Mesothelial cell of epicardium (in vitro differentiated cells): ENCODE measurements around the gene IL12RB2. TPM values are rescaled to one million over a fixed set of nuclear protein-coding genes. Genes with fewer than 3 reads are reported as not detected.

Experiments
- DNase-seq, 2 experiments: peaks; one replicate each; pipeline ENCODE4 v3.0.0; 2021; ENCODE audit warnings: low spot score in 2 of 2; ENCODE audit not compliant: unreplicated experiment in 2 of 2
- H3K27ac Mint-ChIP-seq: 2 replicates; pipeline ENCODE4 v1.8.0; 2021; ENCODE audit warnings: mixed read lengths
- H3K27me3 Mint-ChIP-seq: 2 replicates; pipeline ENCODE4 v1.8.0; 2021; ENCODE audit warnings: low read depth, mixed read lengths
- H3K36me3 Mint-ChIP-seq: 2 replicates; pipeline ENCODE4 v1.8.0; 2021; ENCODE audit warnings: mixed read lengths
- H3K4me1 Mint-ChIP-seq: 2 replicates; pipeline ENCODE4 v1.8.0; 2021; ENCODE audit warnings: mixed read lengths
- H3K4me3 Mint-ChIP-seq: 2 replicates; pipeline ENCODE4 v1.8.0; 2021; ENCODE audit warnings: mild to moderate bottlenecking, moderate library complexity, mixed read lengths
- H3K9me3 Mint-ChIP-seq: 2 replicates; pipeline ENCODE4 v1.8.0; 2021; ENCODE audit warnings: mixed read lengths
- CTCF ChIP-seq: fragments of 200-600 bp; sonication (generic); IDR thresholded peaks from one replicate; pipeline ENCODE4 v1.5.0; 2021; ENCODE audit warnings: antibody characterized with exemption; ENCODE audit not compliant: unreplicated experiment
- total RNA-seq: library from RNA; stranded (reverse); gene quantifications from 3 replicates; pipeline ENCODE4 v1.2.1, GENCODE V29; 2021

Gene IL12RB2
- total RNA-seq, 1 donor from 2014 or later: 0.34 TPM

GRCh38 chr1:67299296-67299695 is 8.4 kb upstream of the IL12RB2 start:
- Mint-ChIP-seq H3K27me3 (peaks cover 18% of the 10 kb centered on the region), H3K4me3 (no peak overlapping the region), H3K36me3 (no peaks in the 10 kb centered on the region), H3K9me3 (no peaks in the 10 kb centered on the region), H3K4me1 (peaks cover 10% of the 10 kb centered on the region), H3K27ac (no peak overlapping the region)
- TF ChIP-seq CTCF: no peak
- no peak for DNase-seq

GRCh38 chr1:67300561-67300960 is 7.1 kb upstream of the IL12RB2 start:
- no peak for TF ChIP-seq CTCF
- Mint-ChIP-seq H3K36me3 (no peaks in the 10 kb centered on the region), H3K27me3 (peaks cover 25% of the 10 kb centered on the region), H3K27ac (no peak overlapping the region), H3K4me1 (peaks cover 10% of the 10 kb centered on the region), H3K4me3 (no peak overlapping the region), H3K9me3 (no peaks in the 10 kb centered on the region)
- no peak for DNase-seq

- no peak overlapping the region for H3K27ac Mint-ChIP-seq
- peaks cover 17% of the 10 kb centered on the region for H3K4me1 Mint-ChIP-seq
- no peak for TF ChIP-seq CTCF
- no peaks in the 10 kb centered on the region for H3K9me3 Mint-ChIP-seq
- no peaks in the 10 kb centered on the region for H3K36me3 Mint-ChIP-seq
- no peak overlapping the region for H3K4me3 Mint-ChIP-seq
- DNase-seq: no peak
- H3K27me3 Mint-ChIP-seq: peaks cover 45% of the 10 kb centered on the region
Measured at GRCh38 chr1:67304023-67304422, 3.6 kb upstream of the IL12RB2 start.

GRCh38 chr1:67306547-67306946 is 1.1 kb upstream of the IL12RB2 start:
- Mint-ChIP-seq H3K27me3 (peaks cover 51% of the 10 kb centered on the region), H3K9me3 (no peaks in the 10 kb centered on the region), H3K4me3 (no peak overlapping the region), H3K4me1 (peaks cover 7% of the 10 kb centered on the region), H3K27ac (no peak overlapping the region), H3K36me3 (no peaks in the 10 kb centered on the region)
- no peak for TF ChIP-seq CTCF
- no peak for DNase-seq

GRCh38 chr1:67308136-67308535 is 463 bp downstream of the IL12RB2 start:
- no peak for DNase-seq
- Mint-ChIP-seq H3K36me3 (no peaks in the 10 kb centered on the region), H3K9me3 (no peaks in the 10 kb centered on the region), H3K4me3 (peak overlapping the region; percentile 66), H3K4me1 (peaks cover 7% of the 10 kb centered on the region), H3K27me3 (peaks cover 47% of the 10 kb centered on the region), H3K27ac (no peak overlapping the region)
- no peak for TF ChIP-seq CTCF

- no peak for TF ChIP-seq CTCF
- Mint-ChIP-seq H3K27ac (no peak overlapping the region), H3K36me3 (no peaks in the 10 kb centered on the region), H3K9me3 (no peaks in the 10 kb centered on the region), H3K4me3 (no peak overlapping the region), H3K27me3 (peaks cover 15% of the 10 kb centered on the region), H3K4me1 (peaks cover 13% of the 10 kb centered on the region)
- no peak for DNase-seq
Measured at GRCh38 chr1:67312615-67313014, 4.9 kb downstream of the IL12RB2 start.
